ENCODE results near the gene COL13A1.

Gene COL13A1

DNA sequence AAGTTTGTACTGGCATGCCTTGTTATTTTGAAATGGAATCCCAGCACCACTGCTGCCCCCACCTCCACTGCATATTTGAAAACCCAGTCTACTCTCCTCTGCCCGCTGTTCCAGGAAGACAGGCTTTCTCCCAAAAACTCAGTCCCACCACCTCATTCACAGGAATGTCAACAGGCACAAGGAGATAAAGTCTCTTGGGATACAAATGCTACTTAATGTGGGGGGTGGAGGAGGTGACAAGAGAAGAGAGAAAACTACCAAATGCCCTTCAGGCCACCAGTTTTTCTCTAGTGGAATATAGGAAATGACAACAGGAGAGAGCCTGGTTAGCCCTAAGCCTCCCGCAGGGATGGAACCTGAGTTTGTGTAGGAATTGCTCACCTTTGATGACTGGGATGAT, 1.0 kb upstream of the COL13A1 start:
- no peak for DNase-seq (ENCODE audit: low read depth)
- H3K4me3 ChIP-seq (ENCODE audit: low read depth, low read length), result no peak overlapping the region
- TF ChIP-seq, protein P1, sequence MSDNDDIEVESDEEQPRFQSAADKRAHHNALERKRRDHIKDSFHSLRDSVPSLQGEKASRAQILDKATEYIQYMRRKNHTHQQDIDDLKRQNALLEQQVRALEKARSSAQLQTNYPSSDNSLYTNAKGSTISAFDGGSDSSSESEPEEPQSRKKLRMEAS (IDR thresholded peaks at IDR 0.05; ENCODE audit: low read depth, low read length), result no peak
- TF ChIP-seq POLR2A (IDR thresholded peaks at IDR 0.05; ENCODE audit: extremely low read depth, insufficient read length) (no peak), MYC (IDR thresholded peaks at IDR 0.05; ENCODE audit: low read depth, low read length) (no peak), CTCF (IDR thresholded peaks at IDR 0.05; ENCODE audit: low read depth, low read length) (no peak)

- TF ChIP-seq, protein P1 (IDR thresholded peaks at IDR 0.05; ENCODE audit: low read depth, low read length), result no peak
- no peak for TF ChIP-seq POLR2A (IDR thresholded peaks at IDR 0.05; ENCODE audit: extremely low read depth, insufficient read length)
- TF ChIP-seq MYC (IDR thresholded peaks at IDR 0.05; ENCODE audit: low read depth, low read length), result no peak
- TF ChIP-seq CTCF (IDR thresholded peaks at IDR 0.05; ENCODE audit: low read depth, low read length), result peak; percentile 63
- no peak overlapping the region for H3K4me3 ChIP-seq (ENCODE audit: low read depth, low read length)
- DNase-seq (ENCODE audit: low read depth), result peak; percentile 68
These were observed 642 bp upstream of the COL13A1 start for GRCh38 chr10:69801094-69801433.

- DNase-seq (ENCODE audit: low read depth), result no peak
- no peak overlapping the region for H3K4me3 ChIP-seq (ENCODE audit: low read depth, low read length)
- TF ChIP-seq MYC (IDR thresholded peaks at IDR 0.05; ENCODE audit: low read depth, low read length) (no peak), POLR2A (IDR thresholded peaks at IDR 0.05; ENCODE audit: extremely low read depth, insufficient read length) (no peak), CTCF (IDR thresholded peaks at IDR 0.05; ENCODE audit: low read depth, low read length) (no peak)
- TF ChIP-seq, protein P1 (IDR thresholded peaks at IDR 0.05; ENCODE audit: low read depth, low read length), result no peak
These were observed 887 bp downstream of the COL13A1 start for GRCh38 chr10:69802424-69803161.

DNA sequence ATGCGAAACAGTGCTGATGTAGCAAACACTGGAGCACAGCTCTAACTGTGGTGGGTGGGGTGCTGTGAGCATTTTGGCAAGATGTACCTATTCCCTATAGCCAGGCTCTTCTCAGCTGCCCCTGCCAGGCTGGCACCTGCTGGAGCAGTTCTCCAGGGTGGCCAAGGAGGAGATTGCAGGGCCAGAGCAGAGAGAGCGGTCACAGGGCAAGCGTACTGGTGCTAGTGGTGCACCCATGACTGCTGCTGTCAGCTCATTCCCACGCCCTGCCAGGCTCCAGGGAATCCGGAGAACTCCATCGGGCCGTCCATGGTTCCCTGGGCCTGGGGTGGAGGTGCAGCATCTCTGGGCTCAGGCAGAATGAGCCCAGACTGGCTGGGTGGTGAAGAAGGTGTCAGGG, 2.1 kb downstream of the COL13A1 start:
- no peak overlapping the region for H3K4me3 ChIP-seq (ENCODE audit: low read depth, low read length)
- DNase-seq (ENCODE audit: low read depth), result no peak
- TF ChIP-seq CTCF (IDR thresholded peaks at IDR 0.05; ENCODE audit: low read depth, low read length) (no peak), POLR2A (IDR thresholded peaks at IDR 0.05; ENCODE audit: extremely low read depth, insufficient read length) (no peak), MYC (IDR thresholded peaks at IDR 0.05; ENCODE audit: low read depth, low read length) (no peak)
- TF ChIP-seq, protein P1 (IDR thresholded peaks at IDR 0.05; ENCODE audit: low read depth, low read length), result no peak

DNA sequence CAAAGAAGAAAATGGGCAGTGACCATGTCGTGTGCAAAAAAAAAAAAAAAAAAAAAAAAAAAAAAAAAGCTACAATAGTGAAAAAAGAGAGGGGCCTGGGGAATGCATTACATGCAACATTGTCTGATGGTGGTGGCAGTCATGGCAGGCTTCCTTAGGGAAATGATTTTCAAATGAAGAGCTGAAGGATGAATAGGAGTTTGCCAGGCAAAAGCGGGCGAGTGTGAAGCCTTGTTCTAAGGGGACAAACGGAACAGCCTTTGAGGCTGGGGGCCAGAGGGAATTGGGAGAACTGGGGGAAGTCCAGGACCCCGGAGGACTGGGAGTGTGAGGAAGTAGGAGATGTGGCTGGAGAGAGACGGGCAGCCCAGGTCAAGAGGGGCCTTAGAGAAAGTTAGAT, 3.1 kb downstream of the COL13A1 start:
- TF ChIP-seq, protein P1 (IDR thresholded peaks at IDR 0.05; ENCODE audit: low read depth, low read length), result no peak
- TF ChIP-seq POLR2A (IDR thresholded peaks at IDR 0.05; ENCODE audit: extremely low read depth, insufficient read length) (no peak), MYC (IDR thresholded peaks at IDR 0.05; ENCODE audit: low read depth, low read length) (no peak), CTCF (IDR thresholded peaks at IDR 0.05; ENCODE audit: low read depth, low read length) (no peak)
- no peak overlapping the region for H3K4me3 ChIP-seq (ENCODE audit: low read depth, low read length)
- no peak for DNase-seq (ENCODE audit: low read depth)
